ENCODE measurements around the gene SEPTIN8.

SEPTIN8 gene, protein sequence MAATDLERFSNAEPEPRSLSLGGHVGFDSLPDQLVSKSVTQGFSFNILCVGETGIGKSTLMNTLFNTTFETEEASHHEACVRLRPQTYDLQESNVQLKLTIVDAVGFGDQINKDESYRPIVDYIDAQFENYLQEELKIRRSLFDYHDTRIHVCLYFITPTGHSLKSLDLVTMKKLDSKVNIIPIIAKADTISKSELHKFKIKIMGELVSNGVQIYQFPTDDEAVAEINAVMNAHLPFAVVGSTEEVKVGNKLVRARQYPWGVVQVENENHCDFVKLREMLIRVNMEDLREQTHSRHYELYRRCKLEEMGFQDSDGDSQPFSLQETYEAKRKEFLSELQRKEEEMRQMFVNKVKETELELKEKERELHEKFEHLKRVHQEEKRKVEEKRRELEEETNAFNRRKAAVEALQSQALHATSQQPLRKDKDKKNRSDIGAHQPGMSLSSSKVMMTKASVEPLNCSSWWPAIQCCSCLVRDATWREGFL

GRCh38 chr5:132777209-132778069 is at the start of gene SEPTIN8:
TSS of gene SEPTIN8 (minus strand) at chr5:132777239. CDS start at chr5:132777137, 102 bp downstream.
- peak within 1 kb of the TSS; percentile 77 for H3K4me3 ChIP-seq (ENCODE audit: low read depth, low read length)
- H3K27me3 ChIP-seq (replicated peaks), result no peaks in the 10 kb centered on the region
- H3K36me3 ChIP-seq (replicated peaks), result no peaks in the 10 kb centered on the region
- in situ Hi-C loops (cut with HindIII; ENCODE audit: low pct_ligation_motif_present, low sequenced_read_pairs), result no loop called here
- H3K27ac ChIP-seq, result no peak within 1 kb of the TSS
- no peak for DNase-seq
- TF ChIP-seq CTCF (IDR thresholded peaks at IDR 0.05; ENCODE audit: low read depth, low read length, missing control alignments), result no peak

- H3K36me3 ChIP-seq (replicated peaks), result no peaks in the 10 kb centered on the region
- H3K27ac ChIP-seq, result no peak overlapping the region
- no peaks in the 10 kb centered on the region for H3K27me3 ChIP-seq (replicated peaks)
- no peak for TF ChIP-seq CTCF (IDR thresholded peaks at IDR 0.05; ENCODE audit: low read depth, low read length, missing control alignments)
- in situ Hi-C loops (cut with HindIII; ENCODE audit: low pct_ligation_motif_present, low sequenced_read_pairs), result no loop called here
- no peak for DNase-seq
- H3K4me3 ChIP-seq (ENCODE audit: low read depth, low read length), result no peak overlapping the region
Measured at GRCh38 chr5:132826424-132827082, 49.5 kb upstream of the SEPTIN8 start.

GRCh38 chr5:132825834-132826391 is 48.9 kb upstream of the SEPTIN8 start:
- H3K36me3 ChIP-seq (replicated peaks), result no peaks in the 10 kb centered on the region
- no peak for TF ChIP-seq CTCF (IDR thresholded peaks at IDR 0.05; ENCODE audit: low read depth, low read length, missing control alignments)
- H3K27me3 ChIP-seq (replicated peaks), result no peaks in the 10 kb centered on the region
- peak overlapping the region; percentile 12 for H3K4me3 ChIP-seq (ENCODE audit: low read depth, low read length)
- in situ Hi-C loops (cut with HindIII; ENCODE audit: low pct_ligation_motif_present, low sequenced_read_pairs), result no loop called here
- DNase-seq, result no peak
- H3K27ac ChIP-seq, result no peak overlapping the region

DNA sequence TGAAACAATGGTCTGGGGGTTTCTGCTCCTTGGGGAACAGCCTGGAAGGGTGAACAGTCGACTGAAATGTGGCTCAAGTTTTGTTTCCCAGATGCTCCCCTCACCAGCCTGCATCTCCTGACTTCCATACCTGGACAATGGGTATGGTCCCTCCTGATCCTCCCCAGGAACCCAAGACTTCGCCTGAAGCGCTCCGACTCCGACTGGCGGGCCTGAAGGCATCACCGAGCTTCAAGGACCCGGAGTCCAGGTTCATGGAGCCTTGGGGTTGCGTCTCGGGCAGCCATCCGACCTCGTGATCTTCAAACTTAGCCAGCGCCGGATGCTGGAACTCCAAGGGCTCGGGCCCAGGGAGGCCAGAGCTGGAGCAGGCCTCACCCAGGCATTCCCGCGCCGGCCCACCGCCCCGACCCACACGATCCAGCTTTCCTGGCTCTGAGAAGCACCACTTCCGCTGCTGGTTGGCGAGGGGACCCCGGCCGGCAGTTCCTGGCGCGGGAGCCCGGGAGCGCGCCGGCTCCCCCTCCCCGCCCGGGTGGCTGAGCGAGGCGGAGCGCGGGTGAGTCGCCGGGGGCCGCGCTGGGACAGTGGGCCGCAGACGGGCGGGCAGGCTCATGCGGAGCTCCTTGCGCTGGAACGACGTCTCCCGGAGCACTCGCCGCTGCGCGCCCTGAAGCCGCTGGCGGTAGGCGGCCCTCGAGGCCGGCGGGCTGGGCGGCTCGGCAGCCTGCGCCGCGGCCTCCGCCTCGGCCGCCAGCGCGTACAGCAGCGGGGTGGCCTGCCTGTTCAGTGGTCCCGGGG is 48.2 kb upstream of the SEPTIN8 start:
- H3K36me3 ChIP-seq (replicated peaks), result no peaks in the 10 kb centered on the region
- H3K4me3 ChIP-seq (ENCODE audit: low read depth, low read length), result no peak overlapping the region
- no peaks in the 10 kb centered on the region for H3K27me3 ChIP-seq (replicated peaks)
- in situ Hi-C loops (cut with HindIII; ENCODE audit: low pct_ligation_motif_present, low sequenced_read_pairs), result no loop called here
- TF ChIP-seq CTCF (IDR thresholded peaks at IDR 0.05; ENCODE audit: low read depth, low read length, missing control alignments), result no peak
- no peak overlapping the region for H3K27ac ChIP-seq
- no peak for DNase-seq

- Histone ChIP-seq H3K36me3 (replicated peaks) (no peaks in the 10 kb centered on the region), H3K27me3 (replicated peaks) (no peaks in the 10 kb centered on the region), H3K4me3 (ENCODE audit: low read depth, low read length) (no peak overlapping the region), H3K27ac (no peak overlapping the region)
- in situ Hi-C loops (cut with HindIII; ENCODE audit: low pct_ligation_motif_present, low sequenced_read_pairs), result no loop called here
- DNase-seq, result no peak
- TF ChIP-seq CTCF (IDR thresholded peaks at IDR 0.05; ENCODE audit: low read depth, low read length, missing control alignments), result no peak
Measured at GRCh38 chr5:132824426-132824825, 47.4 kb upstream of the SEPTIN8 start.
